K562 treated with DMSO at 1 percent for 48 hours (cell line): Measurements from ENCODE around the gene ARHGAP11A. TPM values are rescaled to one million over a fixed set of nuclear protein-coding genes. Genes with fewer than 3 reads are reported as not detected.

Experiments used
- total RNA-seq: library from RNA; unstranded; fragments of 300-600 nt; gene quantifications from 2 replicates; pipeline ENCODE4 v1.2.3, GENCODE V29; 2022; ENCODE audit warnings: low replicate concordance; ENCODE audit errors: extremely low read depth

The ARHGAP11A gene, protein sequence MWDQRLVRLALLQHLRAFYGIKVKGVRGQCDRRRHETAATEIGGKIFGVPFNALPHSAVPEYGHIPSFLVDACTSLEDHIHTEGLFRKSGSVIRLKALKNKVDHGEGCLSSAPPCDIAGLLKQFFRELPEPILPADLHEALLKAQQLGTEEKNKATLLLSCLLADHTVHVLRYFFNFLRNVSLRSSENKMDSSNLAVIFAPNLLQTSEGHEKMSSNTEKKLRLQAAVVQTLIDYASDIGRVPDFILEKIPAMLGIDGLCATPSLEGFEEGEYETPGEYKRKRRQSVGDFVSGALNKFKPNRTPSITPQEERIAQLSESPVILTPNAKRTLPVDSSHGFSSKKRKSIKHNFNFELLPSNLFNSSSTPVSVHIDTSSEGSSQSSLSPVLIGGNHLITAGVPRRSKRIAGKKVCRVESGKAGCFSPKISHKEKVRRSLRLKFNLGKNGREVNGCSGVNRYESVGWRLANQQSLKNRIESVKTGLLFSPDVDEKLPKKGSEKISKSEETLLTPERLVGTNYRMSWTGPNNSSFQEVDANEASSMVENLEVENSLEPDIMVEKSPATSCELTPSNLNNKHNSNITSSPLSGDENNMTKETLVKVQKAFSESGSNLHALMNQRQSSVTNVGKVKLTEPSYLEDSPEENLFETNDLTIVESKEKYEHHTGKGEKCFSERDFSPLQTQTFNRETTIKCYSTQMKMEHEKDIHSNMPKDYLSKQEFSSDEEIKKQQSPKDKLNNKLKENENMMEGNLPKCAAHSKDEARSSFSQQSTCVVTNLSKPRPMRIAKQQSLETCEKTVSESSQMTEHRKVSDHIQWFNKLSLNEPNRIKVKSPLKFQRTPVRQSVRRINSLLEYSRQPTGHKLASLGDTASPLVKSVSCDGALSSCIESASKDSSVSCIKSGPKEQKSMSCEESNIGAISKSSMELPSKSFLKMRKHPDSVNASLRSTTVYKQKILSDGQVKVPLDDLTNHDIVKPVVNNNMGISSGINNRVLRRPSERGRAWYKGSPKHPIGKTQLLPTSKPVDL
- not detected in 2 replicates for total RNA-seq

GRCh38 chr15:32615051-32615870, at the start of gene ARHGAP11A:
ARHGAP11A (plus strand) TSS chr15:32615504; CDS start chr15:32616212, 708 bp downstream.

GRCh38 chr15:32593151-32593550, 22.2 kb upstream of the ARHGAP11A start, which contains the start of gene GOLGA8N:
GOLGA8N (plus strand) TSS chr15:32593456.

DNA sequence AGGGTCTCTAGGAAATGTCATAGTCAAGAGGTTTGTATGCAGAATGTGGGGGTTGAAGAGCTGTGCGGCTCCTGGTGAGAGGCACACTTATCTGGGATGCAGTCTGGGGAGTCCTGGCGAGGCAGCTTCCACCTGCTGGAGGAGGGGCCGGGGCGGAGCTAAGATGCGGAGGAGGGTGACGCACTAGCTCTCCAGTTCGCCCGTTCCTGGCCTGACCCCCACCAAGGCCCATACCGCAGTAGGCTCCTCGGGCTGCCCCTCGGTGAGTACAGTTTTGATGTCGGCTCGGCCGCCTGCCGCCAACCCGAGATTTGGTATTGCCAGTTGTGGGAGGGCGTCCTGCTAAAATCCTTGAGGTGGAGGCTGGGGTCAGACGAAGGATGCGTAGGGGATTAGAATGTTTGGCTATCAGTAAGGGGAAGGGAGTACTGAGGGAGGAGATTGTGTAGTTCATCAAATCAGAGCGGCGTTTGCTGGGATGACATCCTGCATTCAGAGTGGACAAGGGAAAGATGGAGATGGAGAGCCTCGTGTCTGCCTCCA, 26.3 kb downstream of the ARHGAP11A start, which contains the start of gene SCG5:
Gene SCG5 (plus strand): TSS at position 194 of the 543 bp plus-strand sequence. CDS start 1,883 bp downstream, outside the sequence.

Other genes starting within 250 kb of the ARHGAP11A start
- not detected in 2 replicates for gene GOLGA8K, start 212.2 kb upstream of the ARHGAP11A start, total RNA-seq
- gene GOLGA8O, start 159.9 kb upstream of the ARHGAP11A start, total RNA-seq: not detected in 2 replicates
- gene GOLGA8N, start 22.0 kb upstream of the ARHGAP11A start, total RNA-seq: not detected in 2 replicates
- not detected in 2 replicates for gene SCG5, start 26.2 kb downstream of the ARHGAP11A start, total RNA-seq
- not detected in 2 replicates for gene GREM1, start 102.5 kb downstream of the ARHGAP11A start, total RNA-seq